SIG-M5 (cell line): ENCODE measurements around the gene CALCR.
"Not testable (repeated sequence)": the region's sequence is repeated elsewhere in the genome, so short reads cannot be mapped to it uniquely, and the experiment has no call there.

ENCODE experiments used
- DNase-seq: peaks from one replicate; lab custom pipeline; 2025; lab: John Stamatoyannopoulos, UW

Gene CALCR

GRCh38 chr7:93574646-93575554 lies at the start of gene CALCR:
Gene CALCR (minus strand): TSS chr7:93574724. CDS start chr7:93486981, 87,743 bp downstream.
- no peak for DNase-seq

GRCh38 chr7:93623816-93624215 lies 49.3 kb upstream of the CALCR start:
- DNase-seq = no peak

GRCh38 chr7:93622036-93623033 lies 47.8 kb upstream of the CALCR start:
- no peak for DNase-seq

GRCh38 chr7:93620864-93621263 lies 46.3 kb upstream of the CALCR start:
- DNase-seq = no peak

- DNase-seq = no peak
These were observed 45.5 kb upstream of the CALCR start for GRCh38 chr7:93620057-93620456.

- DNase-seq = no peak
These were observed 26.8 kb upstream of the CALCR start for GRCh38 chr7:93601363-93601762.

GRCh38 chr7:93594250-93594649 lies 19.7 kb upstream of the CALCR start:
- DNase-seq = no peak

- DNase-seq = no peak
These were observed 18.2 kb upstream of the CALCR start for GRCh38 chr7:93592588-93593266.

- DNase-seq = not testable (repeated sequence)
These were observed 16.9 kb upstream of the CALCR start for GRCh38 chr7:93591224-93592050.

GRCh38 chr7:93586479-93586865 lies 11.9 kb upstream of the CALCR start:
- DNase-seq = not testable (repeated sequence)

- not testable (repeated sequence) for DNase-seq
These were observed 11.4 kb upstream of the CALCR start for GRCh38 chr7:93585694-93586478.

- DNase-seq = no peak
These were observed 4.9 kb upstream of the CALCR start for GRCh38 chr7:93579431-93579830.

GRCh38 chr7:93578762-93579161 lies 4.2 kb upstream of the CALCR start:
- DNase-seq = no peak

- no peak for DNase-seq
These were observed 1.3 kb upstream of the CALCR start for GRCh38 chr7:93575555-93576399.

GRCh38 chr7:93574269-93574645 lies 267 bp downstream of the CALCR start:
- DNase-seq = no peak

GRCh38 chr7:93569189-93569588 lies 5.3 kb downstream of the CALCR start:
- DNase-seq = no peak

GRCh38 chr7:93566876-93567275 lies 7.6 kb downstream of the CALCR start:
- DNase-seq = no peak

- DNase-seq = no peak
These were observed 10.9 kb downstream of the CALCR start for GRCh38 chr7:93563584-93563983.

- DNase-seq = no peak
These were observed 11.6 kb downstream of the CALCR start for GRCh38 chr7:93562936-93563335.
